HG02571 (cell line): ENCODE data around the gene HUNK.

Source experiments
- ATAC-seq: cut with Tn5 transposase; IDR thresholded peaks from one replicate; pipeline ENCODE4 v1.9.1; 2021; ENCODE audit warnings: mild to moderate bottlenecking, moderate library complexity; ENCODE audit not compliant: unreplicated experiment

Gene HUNK

DNA sequence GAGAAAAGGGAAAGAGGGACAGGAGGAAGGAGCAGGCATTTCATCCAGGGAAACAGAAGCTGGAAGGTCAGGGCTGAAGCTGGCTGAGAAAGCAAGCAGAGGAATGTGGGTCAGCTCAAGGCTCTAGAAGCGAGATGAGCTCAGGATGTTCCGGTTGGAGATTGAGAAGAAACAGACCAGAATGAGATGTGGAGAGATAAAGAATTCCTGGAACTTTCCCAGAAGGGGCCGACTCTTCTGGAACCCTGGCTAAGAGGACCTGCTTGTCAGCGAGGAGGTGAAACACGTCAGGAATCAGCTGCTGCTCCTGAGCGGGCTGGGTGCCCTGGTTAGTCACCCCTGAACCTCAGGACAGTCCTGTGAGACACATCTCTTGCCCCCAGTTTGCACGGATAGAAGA lies 75.9 kb downstream of the HUNK start:
- no peak for ATAC-seq

DNA sequence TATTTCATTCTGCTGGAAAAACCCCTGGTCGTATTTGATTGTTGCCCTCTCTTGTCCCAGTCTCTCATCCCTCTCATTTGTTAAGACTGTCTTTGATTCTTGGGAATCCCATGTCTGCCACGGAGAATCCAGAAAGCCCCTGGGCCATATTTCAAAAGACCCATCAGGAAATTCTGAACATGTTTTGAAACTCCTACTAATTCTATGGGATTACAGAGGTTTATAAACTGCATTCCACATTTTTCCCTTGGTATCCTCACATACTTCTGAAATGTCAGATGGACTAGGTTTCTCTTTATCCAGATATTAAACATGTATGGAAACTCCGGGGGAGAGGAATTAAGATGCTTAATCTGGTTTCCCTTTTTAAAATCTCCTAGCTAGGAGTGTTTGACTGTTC lies 80.0 kb downstream of the HUNK start:
- ATAC-seq, result no peak

GRCh38 chr21:31957631-31958030 lies 84.8 kb downstream of the HUNK start:
- no peak for ATAC-seq

GRCh38 chr21:31959881-31960280 lies 87.1 kb downstream of the HUNK start:
- ATAC-seq, result no peak

GRCh38 chr21:31961027-31961426 lies 88.2 kb downstream of the HUNK start:
- no peak for ATAC-seq

DNA sequence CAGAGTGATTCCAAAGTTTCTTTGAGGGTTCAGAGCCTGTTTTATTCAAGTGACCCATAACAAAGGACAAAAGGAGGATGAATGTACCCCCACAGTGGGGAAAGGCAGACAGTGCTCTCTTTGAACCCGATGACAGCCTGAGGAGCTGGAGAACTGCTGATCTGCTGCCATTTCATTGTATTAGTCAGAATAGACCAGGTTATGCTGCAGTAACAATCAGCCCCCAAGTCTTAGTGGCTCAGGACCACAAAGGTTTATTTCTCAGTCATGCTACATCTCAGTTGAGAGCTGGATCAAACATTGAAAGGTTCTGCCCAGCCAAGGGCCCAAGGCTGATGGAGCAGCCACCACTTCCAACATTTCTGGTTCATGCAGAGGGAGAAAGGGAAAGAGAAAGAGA lies 88.9 kb downstream of the HUNK start:
- ATAC-seq, result no peak

DNA sequence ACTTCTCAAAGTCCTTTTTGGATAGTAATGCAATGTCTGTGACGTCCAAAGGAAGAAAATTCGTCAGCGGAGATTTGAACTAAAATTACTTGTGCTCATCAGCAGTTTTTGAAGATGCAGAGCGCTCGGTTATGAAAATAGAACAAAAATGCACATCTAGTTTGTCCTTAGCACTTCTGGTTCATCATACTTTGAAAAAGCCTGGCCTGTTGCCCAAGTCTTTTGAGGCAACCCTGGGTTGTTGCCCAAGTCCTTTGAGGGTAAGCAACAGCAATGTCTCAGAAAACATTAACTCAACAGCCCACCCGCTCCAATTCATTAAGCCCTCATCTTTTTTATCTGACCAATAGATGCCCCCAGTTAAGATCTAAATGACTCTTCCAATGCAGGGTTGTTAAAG lies 91.9 kb downstream of the HUNK start:
- ATAC-seq, result no peak

- ATAC-seq, result no peak
Measured at GRCh38 chr21:31967334-31967733, 94.5 kb downstream of the HUNK start.

DNA sequence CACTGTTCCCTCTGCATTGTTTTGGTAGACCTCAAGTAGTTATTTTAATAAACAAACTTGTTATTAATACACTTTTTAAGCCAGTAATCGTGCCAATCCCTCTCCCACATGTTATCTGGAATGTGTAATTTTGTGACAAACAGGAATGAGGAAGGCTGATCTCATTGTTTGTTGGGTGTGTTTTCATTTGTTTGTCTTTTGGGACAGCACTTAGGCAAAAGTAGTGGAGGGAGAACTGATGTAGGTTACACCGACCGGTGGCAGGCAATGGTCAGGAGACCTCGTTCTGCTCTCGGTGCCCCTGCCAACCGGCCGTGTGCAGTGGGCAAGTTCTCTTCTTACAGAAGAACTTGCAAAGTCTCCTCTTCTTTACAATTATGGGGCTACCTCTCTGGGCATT lies 99.8 kb downstream of the HUNK start:
- ATAC-seq, result no peak

DNA sequence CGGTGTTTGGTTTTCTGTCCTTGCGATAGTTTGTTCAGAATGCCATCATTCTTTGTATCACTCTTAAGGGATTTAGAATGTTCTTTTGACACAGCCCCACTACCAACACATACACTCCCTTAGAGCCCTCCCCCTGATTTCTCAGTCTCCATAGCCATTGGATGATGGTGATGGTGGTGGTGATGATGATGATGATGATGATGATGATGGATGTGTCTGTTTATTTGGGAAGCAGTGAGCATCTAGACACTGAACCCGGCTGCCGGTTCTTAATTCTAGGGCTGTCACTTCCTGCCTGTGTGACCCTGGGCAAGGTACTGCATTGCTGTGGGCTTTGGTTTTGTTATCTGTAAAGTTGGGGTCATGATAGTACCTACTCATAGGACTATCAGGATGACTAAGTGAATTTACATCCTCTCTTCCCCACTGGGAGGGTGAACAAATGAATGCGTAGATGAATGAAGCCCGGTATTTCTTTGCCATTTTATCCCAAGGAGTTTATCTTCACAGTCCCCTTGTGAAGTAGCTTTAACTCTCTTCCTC lies 100.7 kb downstream of the HUNK start:
- no peak for ATAC-seq

DNA sequence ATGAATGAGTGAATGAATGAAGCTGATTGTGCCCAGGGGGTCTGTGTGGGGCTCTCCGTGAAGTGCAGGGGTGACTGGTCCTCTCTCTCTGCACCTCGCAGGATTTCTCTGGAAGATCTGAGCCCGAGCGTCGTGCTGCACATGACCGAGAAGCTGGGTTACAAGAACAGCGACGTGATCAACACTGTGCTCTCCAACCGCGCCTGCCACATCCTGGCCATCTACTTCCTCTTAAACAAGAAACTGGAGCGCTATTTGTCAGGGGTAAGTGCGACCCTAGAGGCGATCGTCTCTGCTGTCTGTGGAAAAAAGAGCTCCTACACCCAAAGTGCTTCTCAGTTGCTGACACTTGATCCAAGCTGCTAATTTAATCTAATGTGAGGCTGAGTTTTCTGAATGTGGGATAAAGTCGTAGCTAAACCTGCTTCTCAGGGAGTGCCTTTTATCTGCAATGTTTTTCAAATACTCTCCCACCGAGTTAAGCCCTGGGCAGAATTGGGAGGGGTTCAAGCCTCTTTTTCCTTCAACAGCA lies 101.7 kb downstream of the HUNK start:
- ATAC-seq, result no peak

GRCh38 chr21:31975491-31975890 lies 102.7 kb downstream of the HUNK start:
- ATAC-seq, result no peak

DNA sequence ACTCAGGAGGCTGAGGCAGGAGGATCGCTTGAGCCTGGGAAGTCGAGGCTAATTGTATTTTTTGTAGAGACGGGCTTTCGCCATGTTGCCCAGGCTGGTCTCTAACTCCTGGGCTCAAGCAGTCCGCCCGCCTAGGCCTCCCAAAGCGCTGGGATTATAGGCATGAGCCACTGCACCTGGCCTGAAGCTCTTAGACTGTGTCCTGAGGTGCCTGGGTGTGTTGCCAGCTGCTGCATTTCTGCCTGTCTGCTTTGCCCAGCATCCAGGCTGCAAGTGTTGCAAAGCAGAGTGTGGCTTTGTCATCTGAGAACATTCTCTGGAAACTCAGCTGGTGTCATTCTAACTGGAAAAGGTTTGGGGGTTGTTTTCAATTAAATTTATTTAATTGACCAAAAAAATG lies 105.0 kb downstream of the HUNK start:
- no peak for ATAC-seq

GRCh38 chr21:31983120-31983519 lies 110.3 kb downstream of the HUNK start:
- ATAC-seq, result no peak

- ATAC-seq, result no peak
Measured at GRCh38 chr21:31983554-31983953, 110.7 kb downstream of the HUNK start.

GRCh38 chr21:31985398-31985797 lies 112.6 kb downstream of the HUNK start:
- ATAC-seq, result no peak

DNA sequence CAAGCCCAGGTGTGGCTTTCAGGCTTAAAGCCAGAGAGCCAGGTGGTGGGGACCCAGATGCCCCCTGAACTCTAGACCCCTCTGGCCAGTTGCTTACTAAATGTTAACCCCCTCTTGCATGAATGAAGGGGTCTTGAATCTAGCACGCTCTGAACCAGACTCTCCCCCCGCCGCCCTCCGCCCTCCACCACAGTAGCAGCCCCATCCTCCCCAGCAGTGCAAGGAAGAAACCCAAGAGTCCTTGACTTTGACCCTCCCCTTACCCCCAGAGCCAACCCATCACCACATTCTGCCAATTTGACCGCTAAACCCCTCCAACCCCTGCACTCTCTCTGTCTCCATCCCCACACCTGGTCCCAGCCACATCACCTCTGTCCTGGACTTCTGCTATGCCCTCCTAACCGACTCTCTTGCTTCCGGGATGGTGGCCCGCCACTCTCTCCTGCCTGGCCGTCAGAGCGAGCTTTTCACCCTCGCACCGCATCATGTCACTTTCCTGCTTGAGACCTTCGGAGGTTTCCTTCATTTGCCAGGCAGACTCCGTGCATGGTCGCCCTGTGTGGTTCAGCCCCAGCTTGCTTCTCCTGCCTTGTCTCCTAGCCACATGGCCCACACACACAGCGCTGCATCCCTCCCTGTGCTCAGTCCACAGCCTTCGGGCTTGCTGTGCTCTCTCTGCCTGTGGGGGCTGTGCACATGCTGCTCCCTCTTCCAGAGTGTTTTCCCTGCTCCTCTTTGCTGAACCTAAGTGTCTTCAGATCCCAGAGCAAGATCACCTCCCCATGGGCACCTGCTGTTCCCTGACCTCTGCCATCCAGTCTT lies 113.4 kb downstream of the HUNK start:
- ATAC-seq, result no peak

- no peak for ATAC-seq
Measured at GRCh38 chr21:31987696-31988095, 114.9 kb downstream of the HUNK start.

GRCh38 chr21:31988492-31989290 lies 115.9 kb downstream of the HUNK start:
- no peak for ATAC-seq

- ATAC-seq, result no peak
Measured at GRCh38 chr21:31991356-31992331, 118.8 kb downstream of the HUNK start.

DNA sequence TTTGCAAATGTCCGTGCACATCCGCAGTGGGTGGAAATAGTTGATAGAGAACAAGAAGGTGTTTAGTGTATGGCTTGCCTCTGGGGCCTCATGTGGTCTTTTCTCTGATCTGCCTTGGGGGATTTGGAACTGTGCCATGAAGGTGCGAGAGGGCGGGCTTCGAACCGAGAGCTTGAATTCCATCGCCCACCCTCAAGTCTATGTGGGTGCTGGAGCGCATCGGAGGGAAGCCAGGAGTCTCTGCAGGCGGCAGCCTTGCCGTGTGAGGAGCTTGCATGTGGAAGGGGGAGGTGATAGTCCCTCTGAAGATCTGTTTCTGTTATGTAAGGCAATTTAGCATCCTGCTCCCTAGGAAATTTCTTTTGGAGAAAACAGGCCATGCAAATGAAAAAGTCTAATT lies 119.6 kb downstream of the HUNK start:
- no peak for ATAC-seq
